ENCODE results near the gene NQO1. TPM values are rescaled to one million over a fixed set of nuclear protein-coding genes. Genes with fewer than 3 reads are reported as not detected.

The NQO1 gene
- polyA plus RNA-seq, 1 experiment, result 731 TPM

- ChIA-PET POLR2A (no interaction called here), CTCF (interaction anchor here (0.9 to 1.2 kb wide), 2 partner anchors 11 to 34 kb away, joined by 3 to 4 read pairs; partner anchors contain the start of gene NOB1)
- no peak overlapping the region for H3K4me3 ChIP-seq (ENCODE audit: low read depth, low read length)
- peaks cover 20% of the 10 kb centered on the region for H3K36me3 ChIP-seq (ENCODE audit: control insufficient read depth, insufficient read depth, low read length)
- DNase-seq (ENCODE audit: low read depth), result no peak
- H3K27me3 ChIP-seq (ENCODE audit: control insufficient read depth, insufficient read depth, low read length), result no peaks in the 10 kb centered on the region
- TF ChIP-seq CTCF (IDR thresholded peaks at IDR 0.05; ENCODE audit: insufficient read depth, low read depth, low read length), result no peak
Observed at GRCh38 chr16:69720822-69721430, 5.4 kb downstream of the NQO1 start.

- H3K4me3 ChIP-seq (ENCODE audit: low read depth, low read length), result no peak overlapping the region
- CTCF ChIA-PET, result interaction anchor here (1.0 kb wide), 1 partner anchor 36 kb away, joined by 3 read pairs; no protein-coding TSS in a partner anchor
- POLR2A ChIA-PET, result no interaction called here
- no peak for DNase-seq (ENCODE audit: low read depth)
- no peak for TF ChIP-seq CTCF (IDR thresholded peaks at IDR 0.05; ENCODE audit: insufficient read depth, low read depth, low read length)
- H3K27me3 ChIP-seq (ENCODE audit: control insufficient read depth, insufficient read depth, low read length), result no peaks in the 10 kb centered on the region
- peaks cover 25% of the 10 kb centered on the region for H3K36me3 ChIP-seq (ENCODE audit: control insufficient read depth, insufficient read depth, low read length)
Observed at GRCh38 chr16:69718111-69718764, 8.1 kb downstream of the NQO1 start.

- no peak overlapping the region for H3K4me3 ChIP-seq (ENCODE audit: low read depth, low read length)
- POLR2A ChIA-PET, result interaction anchor here (0.6 kb wide), 1 partner anchor 221 kb away, joined by 5 read pairs; no protein-coding TSS in a partner anchor
- H3K36me3 ChIP-seq (ENCODE audit: control insufficient read depth, insufficient read depth, low read length), result peaks cover 28% of the 10 kb centered on the region
Observed at GRCh38 chr16:69717066-69717465, 9.3 kb downstream of the NQO1 start.

GRCh38 chr16:69712914-69713581 lies 13.3 kb downstream of the NQO1 start:
- H3K4me3 ChIP-seq (ENCODE audit: low read depth, low read length), result no peak overlapping the region
- CTCF ChIA-PET, result interaction anchor here (0.8 to 1.6 kb wide), 4 partner anchors 42 to 329 kb away, joined by 4 to 7 read pairs (median 5); partner anchors contain the start of gene NOB1
- no peak for TF ChIP-seq CTCF (IDR thresholded peaks at IDR 0.05; ENCODE audit: insufficient read depth, low read depth, low read length)
- peaks cover 29% of the 10 kb centered on the region for H3K36me3 ChIP-seq (ENCODE audit: control insufficient read depth, insufficient read depth, low read length)
- POLR2A ChIA-PET, result no interaction called here
- H3K27me3 ChIP-seq (ENCODE audit: control insufficient read depth, insufficient read depth, low read length), result no peaks in the 10 kb centered on the region
- no peak for DNase-seq (ENCODE audit: low read depth)

More at GRCh38 chr16:69717066-69717465, 9.3 kb downstream of the NQO1 start:
- no peaks in the 10 kb centered on the region for H3K27me3 ChIP-seq (ENCODE audit: control insufficient read depth, insufficient read depth, low read length)
- TF ChIP-seq CTCF (IDR thresholded peaks at IDR 0.05; ENCODE audit: insufficient read depth, low read depth, low read length), result no peak
- CTCF ChIA-PET, result no interaction called here
- no peak for DNase-seq (ENCODE audit: low read depth)

- peaks cover 27% of the 10 kb centered on the region for H3K36me3 ChIP-seq (ENCODE audit: control insufficient read depth, insufficient read depth, low read length)
- DNase-seq (ENCODE audit: low read depth), result no peak
Observed at GRCh38 chr16:69712277-69712676, 14.1 kb downstream of the NQO1 start.

More at GRCh38 chr16:69712277-69712676, 14.1 kb downstream of the NQO1 start:
- Histone ChIP-seq H3K4me3 (ENCODE audit: low read depth, low read length) (no peak overlapping the region), H3K27me3 (ENCODE audit: control insufficient read depth, insufficient read depth, low read length) (no peaks in the 10 kb centered on the region)
- ChIA-PET CTCF (interaction anchor here (1.4 to 1.6 kb wide), 2 partner anchors 316 to 328 kb away, joined by 4 to 6 read pairs; no protein-coding TSS in a partner anchor), POLR2A (no interaction called here)
- TF ChIP-seq CTCF (IDR thresholded peaks at IDR 0.05; ENCODE audit: insufficient read depth, low read depth, low read length), result no peak
